ENCODE results near the gene MCEMP1. TPM values are rescaled to one million over a fixed set of nuclear protein-coding genes. Genes with fewer than 3 reads are reported as not detected.

Gene MCEMP1
- total RNA-seq, 1 donor from 2014 or later, result not detected

DNA sequence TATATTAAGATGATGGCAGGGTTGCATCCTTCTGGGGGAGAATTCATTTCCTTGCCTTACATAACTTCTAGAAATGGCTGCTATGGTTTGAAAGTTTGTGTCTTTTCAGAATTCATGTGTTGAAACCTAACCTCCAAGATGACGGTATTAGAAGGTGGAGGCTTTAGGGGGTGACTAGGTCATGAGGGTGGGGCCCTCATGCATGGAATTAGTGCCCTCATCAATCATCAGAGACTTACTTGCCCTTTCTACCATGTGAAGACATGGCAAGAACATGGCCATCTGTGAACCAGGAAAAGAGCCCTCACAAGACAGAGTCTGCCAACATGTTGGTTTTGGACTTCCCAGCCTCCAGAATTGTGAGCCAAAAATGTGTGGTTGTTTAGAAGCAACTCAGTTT is 39.9 kb downstream of the MCEMP1 start:
- DNase-seq (ENCODE audit: low read depth), result no peak
- TF ChIP-seq, protein P1, sequence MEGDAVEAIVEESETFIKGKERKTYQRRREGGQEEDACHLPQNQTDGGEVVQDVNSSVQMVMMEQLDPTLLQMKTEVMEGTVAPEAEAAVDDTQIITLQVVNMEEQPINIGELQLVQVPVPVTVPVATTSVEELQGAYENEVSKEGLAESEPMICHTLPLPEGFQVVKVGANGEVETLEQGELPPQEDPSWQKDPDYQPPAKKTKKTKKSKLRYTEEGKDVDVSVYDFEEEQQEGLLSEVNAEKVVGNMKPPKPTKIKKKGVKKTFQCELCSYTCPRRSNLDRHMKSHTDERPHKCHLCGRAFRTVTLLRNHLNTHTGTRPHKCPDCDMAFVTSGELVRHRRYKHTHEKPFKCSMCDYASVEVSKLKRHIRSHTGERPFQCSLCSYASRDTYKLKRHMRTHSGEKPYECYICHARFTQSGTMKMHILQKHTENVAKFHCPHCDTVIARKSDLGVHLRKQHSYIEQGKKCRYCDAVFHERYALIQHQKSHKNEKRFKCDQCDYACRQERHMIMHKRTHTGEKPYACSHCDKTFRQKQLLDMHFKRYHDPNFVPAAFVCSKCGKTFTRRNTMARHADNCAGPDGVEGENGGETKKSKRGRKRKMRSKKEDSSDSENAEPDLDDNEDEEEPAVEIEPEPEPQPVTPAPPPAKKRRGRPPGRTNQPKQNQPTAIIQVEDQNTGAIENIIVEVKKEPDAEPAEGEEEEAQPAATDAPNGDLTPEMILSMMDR (conservative IDR thresholded peaks at IDR 0.05; ENCODE audit: low read depth, low read length), result no peak
- H3K4me3 ChIP-seq (ENCODE audit: low read depth, low read length), result no peak overlapping the region

DNA sequence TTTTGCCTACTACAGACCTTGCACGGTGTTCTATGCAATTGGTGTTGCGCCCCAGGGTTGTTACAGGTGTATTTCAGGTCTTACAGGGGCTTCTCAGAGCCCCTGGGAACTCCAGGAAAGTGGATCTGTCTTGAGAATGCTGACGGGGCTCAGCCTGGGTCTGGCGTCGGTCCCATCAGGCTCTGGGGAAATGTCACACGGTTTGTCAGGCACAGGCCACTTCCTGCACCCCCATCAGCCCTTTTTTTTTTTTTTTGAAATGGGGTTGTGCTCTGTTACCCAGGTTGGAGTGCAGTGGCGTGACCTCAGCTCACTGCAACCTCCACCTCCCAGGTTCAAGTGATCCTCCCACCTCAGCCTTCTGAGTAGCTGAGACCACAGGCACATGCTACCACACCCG is 41.8 kb downstream of the MCEMP1 start:
- TF ChIP-seq, protein P1 (conservative IDR thresholded peaks at IDR 0.05; ENCODE audit: low read depth, low read length), result no peak
- DNase-seq (ENCODE audit: low read depth), result no peak
- H3K4me3 ChIP-seq (ENCODE audit: low read depth, low read length), result no peak overlapping the region

DNA sequence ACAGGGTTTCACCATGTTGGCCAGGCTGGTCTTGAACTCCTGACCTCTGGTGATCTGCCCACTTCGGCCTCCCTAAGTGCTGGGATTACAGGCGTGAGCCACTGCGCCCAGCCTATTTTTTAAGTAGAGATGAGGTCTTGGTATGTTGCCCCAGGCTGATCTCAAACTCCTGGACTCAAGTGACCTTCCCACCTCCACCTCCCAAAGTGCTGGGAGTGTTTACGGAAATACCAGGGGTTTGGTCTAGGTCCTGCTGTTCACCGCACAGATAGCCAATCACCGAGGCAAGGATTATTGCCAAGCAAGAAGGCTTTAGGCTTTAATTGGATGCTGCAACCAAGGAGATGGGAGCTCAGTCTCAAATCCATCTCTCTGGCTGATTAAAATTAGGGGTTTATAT is 43.5 kb downstream of the MCEMP1 start:
- no peak for DNase-seq (ENCODE audit: low read depth)
- TF ChIP-seq, protein P1 (conservative IDR thresholded peaks at IDR 0.05; ENCODE audit: low read depth, low read length), result no peak
- no peak overlapping the region for H3K4me3 ChIP-seq (ENCODE audit: low read depth, low read length)

DNA sequence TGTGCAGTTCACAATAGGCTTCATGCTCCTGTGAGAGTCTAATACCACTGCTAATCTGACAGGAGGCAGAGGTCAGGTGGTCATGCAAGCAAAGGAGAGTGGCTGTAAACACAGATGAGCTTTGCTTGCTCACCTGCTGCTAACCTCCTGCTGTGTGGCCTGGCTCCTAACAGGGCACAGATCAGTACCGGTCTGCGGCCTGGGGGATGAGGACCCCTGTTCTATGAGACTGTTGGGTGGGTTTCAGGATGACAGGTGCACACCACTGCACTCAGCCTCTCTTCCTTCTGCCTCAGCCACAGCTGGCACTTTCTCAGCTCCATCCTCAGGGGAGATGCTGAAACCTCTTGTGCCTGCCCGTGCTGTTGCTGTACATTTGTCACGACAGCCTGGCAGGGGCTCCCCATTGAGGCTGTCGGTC is 45.4 kb downstream of the MCEMP1 start:
- TF ChIP-seq, protein P1 (conservative IDR thresholded peaks at IDR 0.05; ENCODE audit: low read depth, low read length), result no peak
- no peak overlapping the region for H3K4me3 ChIP-seq (ENCODE audit: low read depth, low read length)
- DNase-seq (ENCODE audit: low read depth), result no peak

DNA sequence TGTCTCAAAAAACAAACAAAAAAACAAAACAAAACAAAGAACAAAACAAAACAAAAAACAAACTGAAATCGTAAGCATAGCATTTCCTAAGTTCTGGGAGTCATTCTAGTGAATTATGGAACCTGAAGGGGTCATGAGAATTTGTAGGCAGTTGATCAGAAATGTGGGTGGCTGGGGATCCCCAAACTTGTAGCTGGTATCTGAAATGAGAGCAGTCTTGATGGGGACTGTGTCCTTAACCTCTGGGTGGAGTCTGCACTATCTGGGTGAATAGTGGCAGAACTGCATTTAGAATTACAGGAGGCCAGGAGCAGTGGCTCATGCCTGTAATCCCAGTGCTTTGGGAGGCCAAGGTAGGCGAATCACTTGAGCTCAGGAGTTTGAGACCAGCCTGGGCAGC is 48.9 kb downstream of the MCEMP1 start:
- no peak overlapping the region for H3K4me3 ChIP-seq (ENCODE audit: low read depth, low read length)
- TF ChIP-seq, protein P1 (conservative IDR thresholded peaks at IDR 0.05; ENCODE audit: low read depth, low read length), result no peak

DNA sequence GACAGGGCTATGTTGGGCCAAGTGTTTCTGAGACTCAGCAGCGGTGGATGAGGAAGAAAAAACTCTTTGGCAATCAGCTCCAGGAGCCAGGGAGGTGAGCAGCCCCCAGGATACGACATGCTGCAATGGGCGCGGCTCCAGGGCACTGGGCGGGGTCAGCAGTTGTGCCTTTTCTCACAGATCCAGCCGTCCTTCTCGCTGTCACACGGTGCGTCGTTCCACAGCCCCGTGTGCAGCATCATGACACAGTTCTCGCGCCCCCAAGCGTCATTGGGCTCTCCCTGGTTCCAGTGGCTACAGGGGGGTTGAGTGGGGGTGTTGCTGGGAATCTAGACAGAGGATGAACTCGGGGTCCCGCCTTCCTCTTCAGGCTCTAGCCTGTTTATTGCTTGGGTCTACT is 52.3 kb downstream of the MCEMP1 start:
- no peak for DNase-seq (ENCODE audit: low read depth)
- TF ChIP-seq, protein P1 (conservative IDR thresholded peaks at IDR 0.05; ENCODE audit: low read depth, low read length), result no peak
- no peak overlapping the region for H3K4me3 ChIP-seq (ENCODE audit: low read depth, low read length)

More for the DNA sequence above, 48.9 kb downstream of the MCEMP1 start:
- no peak for DNase-seq (ENCODE audit: low read depth)

Other genes starting within 250 kb of the MCEMP1 start
- 1.6 and 6.2 TPM in 2 replicates for gene PEX11G, start 188.1 kb upstream of the MCEMP1 start, total RNA-seq
- gene ZNF358, start 161.0 kb upstream of the MCEMP1 start, total RNA-seq, result 29.5 and 80.8 TPM in 2 replicates
- 3.6 and 8.7 TPM in 2 replicates for gene MCOLN1, start 154.5 kb upstream of the MCEMP1 start, total RNA-seq
- 123 and 129 TPM in 2 replicates for gene PNPLA6, start 141.4 kb upstream of the MCEMP1 start, total RNA-seq
- gene CAMSAP3, start 81.2 kb upstream of the MCEMP1 start, total RNA-seq, result 5.6 and 12.4 TPM in 2 replicates
- gene XAB2, start 47.5 kb upstream of the MCEMP1 start, total RNA-seq, result 44.1 and 47.9 TPM in 2 replicates
- 33.9 and 62.7 TPM in 2 replicates for gene PET100, start 47.3 kb upstream of the MCEMP1 start, total RNA-seq
- gene PCP2, start 43.4 kb upstream of the MCEMP1 start, total RNA-seq, result not detected in 2 replicates
- gene STXBP2, start 40.0 kb upstream of the MCEMP1 start, total RNA-seq, result 49.4 and 51.2 TPM in 2 replicates
- gene RETN, start 8.0 kb upstream of the MCEMP1 start, total RNA-seq, result not detected in 2 replicates
- gene TRAPPC5, start 3.7 kb downstream of the MCEMP1 start, total RNA-seq, result 110 and 158 TPM in 2 replicates
- not detected in 2 replicates for gene FCER2, start 25.0 kb downstream of the MCEMP1 start, total RNA-seq
- gene CLEC4G, start 55.0 kb downstream of the MCEMP1 start, total RNA-seq, result not detected in 2 replicates
- 0.12 TPM in 1 of 2 replicates, not detected in the other for gene CD209, start 70.4 kb downstream of the MCEMP1 start, total RNA-seq
- gene CLEC4M, start 86.2 kb downstream of the MCEMP1 start, total RNA-seq, result not detected in 2 replicates
- gene EVI5L, start 153.1 kb downstream of the MCEMP1 start, total RNA-seq, result 6.1 and 9.3 TPM in 2 replicates
- 0.72 and 0.81 TPM in 2 replicates for gene PRR36, start 197.3 kb downstream of the MCEMP1 start, total RNA-seq
- 11.9 and 18.9 TPM in 2 replicates for gene LRRC8E, start 211.4 kb downstream of the MCEMP1 start, total RNA-seq
- 7.6 and 14.6 TPM in 2 replicates for gene MAP2K7, start 226.8 kb downstream of the MCEMP1 start, total RNA-seq
- gene TGFBR3L, start 237.7 kb downstream of the MCEMP1 start, total RNA-seq, result 1.6 and 16.8 TPM in 2 replicates
- 29.1 and 34.2 TPM in 2 replicates for gene SNAPC2, start 243.2 kb downstream of the MCEMP1 start, total RNA-seq
- 12.4 and 42.8 TPM in 2 replicates for gene CTXN1, start 249.0 kb downstream of the MCEMP1 start, total RNA-seq

Measured in epithelial cell of proximal tubule (primary cell).